HG03103 (cell line): ENCODE data around the gene GPX4.

Experiments used
- ATAC-seq: cut with Tn5 transposase; IDR thresholded peaks from one replicate; pipeline ENCODE4 v1.9.1; 2021; ENCODE audit warnings: low read depth; ENCODE audit not compliant: unreplicated experiment

The GPX4 gene

GRCh38 chr19:1084024-1084868 lies 19.5 kb upstream of the GPX4 start:
- ATAC-seq, result no peak

- no peak for ATAC-seq
These were observed 18.6 kb upstream of the GPX4 start for GRCh38 chr19:1085053-1085658.

- no peak for ATAC-seq
These were observed 17.9 kb upstream of the GPX4 start for GRCh38 chr19:1085676-1086442.

GRCh38 chr19:1086613-1087012 lies 17.2 kb upstream of the GPX4 start:
- ATAC-seq, result no peak

GRCh38 chr19:1087813-1088415 lies 15.9 kb upstream of the GPX4 start:
- ATAC-seq, result no peak

- no peak for ATAC-seq
These were observed 15.3 kb upstream of the GPX4 start for GRCh38 chr19:1088416-1089010.

- ATAC-seq, result no peak
These were observed 14.5 kb upstream of the GPX4 start for GRCh38 chr19:1089126-1089771.

- no peak for ATAC-seq
These were observed 13.9 kb upstream of the GPX4 start for GRCh38 chr19:1089891-1090290.

- ATAC-seq, result no peak
These were observed 12.9 kb upstream of the GPX4 start for GRCh38 chr19:1090731-1091543.

- no peak for ATAC-seq
These were observed 12.1 kb upstream of the GPX4 start for GRCh38 chr19:1091544-1092175.

- ATAC-seq, result no peak
These were observed 10.5 kb upstream of the GPX4 start for GRCh38 chr19:1093330-1093729.

- ATAC-seq, result no peak
These were observed 9.8 kb upstream of the GPX4 start for GRCh38 chr19:1093811-1094553.

- no peak for ATAC-seq
These were observed 9.2 kb upstream of the GPX4 start for GRCh38 chr19:1094655-1094977.

GRCh38 chr19:1094978-1095701 lies 8.7 kb upstream of the GPX4 start, which contains the start of gene POLR2E:
Gene POLR2E, minus strand, starts transcription at chr19:1095375. Its CDS starts 60 bp downstream, at chr19:1095315.
- peak; percentile 82 for ATAC-seq

- ATAC-seq, result no peak
These were observed 6.0 kb upstream of the GPX4 start for GRCh38 chr19:1097810-1098176.

GRCh38 chr19:1098177-1099051 lies 5.4 kb upstream of the GPX4 start:
- no peak for ATAC-seq

GRCh38 chr19:1101337-1101698 lies 2.5 kb upstream of the GPX4 start:
- ATAC-seq, result no peak
